Keratinocyte (primary cell): ENCODE data around the gene TIAM1. TPM values are rescaled to one million over a fixed set of nuclear protein-coding genes. Genes with fewer than 3 reads are reported as not detected.

Experiments used
- DNase-seq: peaks from one replicate; pipeline ENCODE4 v3.0.0-alpha.2; 2011; ENCODE audit warnings: low read depth, missing footprints, low spot score
- FAIRE-seq: peaks from 2 replicates; lab custom pipeline; 2011; peaks lifted over from hg19 to GRCh38; lab: Jason Lieb, UNC
- H2AFZ ChIP-seq: 2 replicates; pipeline ENCODE4 v1.6.0; 2012; ENCODE audit warnings: low read length, control low read depth, inconsistent platforms; ENCODE audit not compliant: control insufficient read depth
- H3K27ac ChIP-seq: 2 replicates; pipeline ENCODE4 v1.5.1; 2011; ENCODE audit warnings: low read length; ENCODE audit not compliant: control insufficient read depth, insufficient read depth
- H3K27me3 ChIP-seq: 3 replicates; pipeline ENCODE4 v1.6.0; 2011; ENCODE audit warnings: low read length; ENCODE audit not compliant: control insufficient read depth, insufficient read depth; ENCODE audit errors: extremely low read depth
- H3K36me3 ChIP-seq, 2 experiments: 2 replicates in 1 of 2; 3 replicates in 1 of 2; pipeline ENCODE4 v1.5.1; 2011; ENCODE audit warnings: low read length in 2 of 2, mild to moderate bottlenecking in 1 of 2; ENCODE audit not compliant: control insufficient read depth in 2 of 2, insufficient read depth in 2 of 2; ENCODE audit errors: extremely low read depth in 1 of 2
- H3K4me1 ChIP-seq: 3 replicates; pipeline ENCODE4 v1.5.1; 2011; ENCODE audit warnings: low read length; ENCODE audit not compliant: control insufficient read depth, insufficient read depth; ENCODE audit errors: extremely low read depth
- H3K4me2 ChIP-seq: 3 replicates; pipeline ENCODE4 v1.6.0; 2011; ENCODE audit warnings: low read depth, low read length; ENCODE audit not compliant: control insufficient read depth, insufficient read depth; ENCODE audit errors: extremely low read depth
- H3K4me3 ChIP-seq, 3 experiments: fragments of 200-600 bp in 1 of 3; sonication (generic) in 1 of 3; 2 replicates in 2 of 3; 3 replicates in 1 of 3; pipeline ENCODE4 v1.5.1; 2011 to 2016; ENCODE audit warnings: low read length in 3 of 3, mild to moderate bottlenecking in 3 of 3, control low read depth in 2 of 3, inconsistent platforms in 1 of 3, low read depth in 1 of 3, mixed read lengths in 1 of 3, mixed run types in 1 of 3, moderate library complexity in 1 of 3; ENCODE audit not compliant: control insufficient read depth in 2 of 3, insufficient read depth in 2 of 3; ENCODE audit errors: extremely low read depth in 1 of 3
- H3K79me2 ChIP-seq: 2 replicates; pipeline ENCODE4 v1.6.0; 2012; ENCODE audit warnings: low read length; ENCODE audit not compliant: control insufficient read depth, insufficient read depth
- H3K9ac ChIP-seq: 3 replicates; pipeline ENCODE4 v1.6.0; 2011; ENCODE audit warnings: low read length; ENCODE audit not compliant: control insufficient read depth, insufficient read depth; ENCODE audit errors: extremely low read depth
- H3K9me1 ChIP-seq: 3 replicates; pipeline ENCODE4 v1.6.0; 2011; ENCODE audit warnings: low read length; ENCODE audit not compliant: control insufficient read depth, insufficient read depth; ENCODE audit errors: extremely low read depth
- H3K9me3 ChIP-seq: 2 replicates; pipeline ENCODE4 v1.5.1; 2012; ENCODE audit warnings: low read depth, low read length; ENCODE audit not compliant: control insufficient read depth
- H4K20me1 ChIP-seq: 3 replicates; pipeline ENCODE4 v1.6.0; 2011; ENCODE audit warnings: low read length; ENCODE audit not compliant: control insufficient read depth, insufficient read depth; ENCODE audit errors: extremely low read depth
- EZH2 ChIP-seq: IDR thresholded peaks from one replicate; pipeline ENCODE4 v1.6.1; 2012; ENCODE audit warnings: inconsistent platforms, mild to moderate bottlenecking, low read length, moderate library complexity
- dilution Hi-C: fragments of 300-500 bp; cut with MboI; formaldehyde crosslinking; loops from one replicate; pipeline ENCODE4 v1.7.0; 2020; ENCODE audit warnings: low sequenced_read_pairs; ENCODE audit not compliant: extremely low pct_ligation_motif_present
- polyA plus RNA-seq, 5 experiments: library from polyadenylated mRNA; depleted of rRNA in 3 of 5; stranded (reverse) in 3 of 5; stranded (forward) in 1 of 5; unstranded in 1 of 5; fragments of >200 nt; gene quantifications; 1 replicate in 1 of 5; 2 replicates in 3 of 5; 3 replicates in 1 of 5; pipeline versions ENCODE4 v1.2.1 to v1.2.3, GENCODE V29; 2011 to 2012; ENCODE audit warnings: missing spikeins in 2 of 5, low read depth in 1 of 5, low replicate concordance in 1 of 5
- TF ChIP-seq, protein P1 (sequence below), 3 experiments: IDR thresholded peaks in 1 of 3; conservative IDR thresholded peaks in 1 of 3; optimal IDR thresholded peaks in 1 of 3; 2 replicates in 2 of 3; 3 replicates in 1 of 3; pipeline versions ENCODE3 to v1.5.1; 2011; ENCODE audit warnings: low read length in 3 of 3, mild to moderate bottlenecking in 3 of 3, moderate library complexity in 2 of 3, control low read depth in 1 of 3, inconsistent platforms in 1 of 3; ENCODE audit not compliant: insufficient read depth in 2 of 3; ENCODE audit errors: extremely low read depth in 1 of 3

TIAM1 gene
- polyA plus RNA-seq, 1 donor (not counting 4 experiments of a cell fraction or from before 2014, with no cell fraction given) = 8.3 TPM

- DNase-seq = no peak
- H3K27me3 ChIP-seq = no peaks in the 10 kb centered on the region
Observed at GRCh38 chr21:31254131-31254530, 89.9 kb downstream of the TIAM1 start.

GRCh38 chr21:31253684-31254083 is 90.4 kb downstream of the TIAM1 start:
- Histone ChIP-seq H3K9me1 (no peaks in the 10 kb centered on the region), H3K4me1 (peaks cover 9% of the 10 kb centered on the region), H3K27ac (no peak overlapping the region), H3K27me3 (no peaks in the 10 kb centered on the region), H3K9ac (no peak overlapping the region), H3K4me3 (no peak overlapping the region), H3K4me2 (no peak overlapping the region), H3K36me3 (no peaks in the 10 kb centered on the region), H4K20me1 (no peaks in the 10 kb centered on the region), H3K79me2 (no peaks in the 10 kb centered on the region), H2AFZ (no peak overlapping the region), H3K9me3 (no peaks in the 10 kb centered on the region)
- dilution Hi-C loops = no loop called here
- DNase-seq = no peak
- TF ChIP-seq, protein P1, sequence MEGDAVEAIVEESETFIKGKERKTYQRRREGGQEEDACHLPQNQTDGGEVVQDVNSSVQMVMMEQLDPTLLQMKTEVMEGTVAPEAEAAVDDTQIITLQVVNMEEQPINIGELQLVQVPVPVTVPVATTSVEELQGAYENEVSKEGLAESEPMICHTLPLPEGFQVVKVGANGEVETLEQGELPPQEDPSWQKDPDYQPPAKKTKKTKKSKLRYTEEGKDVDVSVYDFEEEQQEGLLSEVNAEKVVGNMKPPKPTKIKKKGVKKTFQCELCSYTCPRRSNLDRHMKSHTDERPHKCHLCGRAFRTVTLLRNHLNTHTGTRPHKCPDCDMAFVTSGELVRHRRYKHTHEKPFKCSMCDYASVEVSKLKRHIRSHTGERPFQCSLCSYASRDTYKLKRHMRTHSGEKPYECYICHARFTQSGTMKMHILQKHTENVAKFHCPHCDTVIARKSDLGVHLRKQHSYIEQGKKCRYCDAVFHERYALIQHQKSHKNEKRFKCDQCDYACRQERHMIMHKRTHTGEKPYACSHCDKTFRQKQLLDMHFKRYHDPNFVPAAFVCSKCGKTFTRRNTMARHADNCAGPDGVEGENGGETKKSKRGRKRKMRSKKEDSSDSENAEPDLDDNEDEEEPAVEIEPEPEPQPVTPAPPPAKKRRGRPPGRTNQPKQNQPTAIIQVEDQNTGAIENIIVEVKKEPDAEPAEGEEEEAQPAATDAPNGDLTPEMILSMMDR (optimal IDR thresholded peaks at IDR 0.05 in 1 of 3, IDR thresholded peaks at IDR 0.05 in 1 of 3, conservative IDR thresholded peaks at IDR 0.05 in 1 of 3; ENCODE audit: extremely low read depth in 1 of 3, insufficient read depth in 2 of 3, low read length in 3 of 3) = no peak
- no peak for TF ChIP-seq EZH2
- no peak for FAIRE-seq

More at GRCh38 chr21:31254131-31254530, 89.9 kb downstream of the TIAM1 start:
- no peak overlapping the region for H3K4me3 ChIP-seq
- no peaks in the 10 kb centered on the region for H3K9me1 ChIP-seq
- no peaks in the 10 kb centered on the region for H3K36me3 ChIP-seq
- peaks cover 5% of the 10 kb centered on the region for H3K4me1 ChIP-seq
- H2AFZ ChIP-seq = no peak overlapping the region
- FAIRE-seq = no peak
- H3K4me2 ChIP-seq = no peak overlapping the region
- TF ChIP-seq, protein P1 (optimal IDR thresholded peaks at IDR 0.05 in 1 of 3, IDR thresholded peaks at IDR 0.05 in 1 of 3, conservative IDR thresholded peaks at IDR 0.05 in 1 of 3; ENCODE audit: extremely low read depth in 1 of 3, insufficient read depth in 2 of 3, low read length in 3 of 3) = no peak
- no peak for TF ChIP-seq EZH2
- H3K27ac ChIP-seq = no peak overlapping the region
- no peaks in the 10 kb centered on the region for H3K9me3 ChIP-seq
- H4K20me1 ChIP-seq = no peaks in the 10 kb centered on the region
- no peak overlapping the region for H3K9ac ChIP-seq
- H3K79me2 ChIP-seq = no peaks in the 10 kb centered on the region
- dilution Hi-C loops = no loop called here
